MM.1S (cell line): ENCODE data around the gene KCNQ2.

Experiments used
- DNase-seq: peaks from one replicate; pipeline ENCODE4 v3.0.0-alpha.2; 2015
- H2AFZ ChIP-seq: fragments of 300-600 bp; sonication (generic); 2 replicates; pipeline ENCODE4 v1.6.0; 2016; ENCODE audit warnings: antibody characterized with exemption, low read length
- H3F3A ChIP-seq: fragments of 300-600 bp; sonication (generic); 2 replicates; pipeline ENCODE4 v1.6.1; 2016; ENCODE audit warnings: mild to moderate bottlenecking, antibody characterized with exemption, low read length, moderate library complexity, mixed read lengths; ENCODE audit not compliant: insufficient read depth
- H3K27ac ChIP-seq: fragments of 300-600 bp; sonication (generic); 2 replicates; pipeline ENCODE4 v1.5.1; 2016; ENCODE audit warnings: mild to moderate bottlenecking, low read length
- H3K27me3 ChIP-seq: fragments of 300-600 bp; sonication (generic); replicated peaks from 2 replicates; pipeline ENCODE4 v1.6.0; 2016; ENCODE audit warnings: low read length; ENCODE audit not compliant: insufficient read depth
- H3K36me3 ChIP-seq: fragments of 300-600 bp; sonication (generic); replicated peaks from 2 replicates; pipeline ENCODE4 v1.6.1; 2016; ENCODE audit warnings: mild to moderate bottlenecking, low read length, mixed read lengths; ENCODE audit not compliant: insufficient read depth
- H3K4me1 ChIP-seq: fragments of 300-600 bp; sonication (generic); 2 replicates; pipeline ENCODE4 v1.6.1; 2016; ENCODE audit warnings: low read length, mixed read lengths
- H3K4me2 ChIP-seq: fragments of 300-600 bp; sonication (generic); 2 replicates; pipeline ENCODE4 v1.6.0; 2016; ENCODE audit warnings: low read depth, low read length
- H3K4me3 ChIP-seq: fragments of 300-600 bp; sonication (generic); 2 replicates; pipeline ENCODE4 v1.5.1; 2016; ENCODE audit warnings: low read length, mixed read lengths
- H3K79me2 ChIP-seq: fragments of 300-600 bp; sonication (generic); 2 replicates; pipeline ENCODE4 v1.6.1; 2016; ENCODE audit warnings: mixed run types, low read length, mixed read lengths
- H3K9ac ChIP-seq: fragments of 300-600 bp; sonication (generic); 2 replicates; pipeline ENCODE4 v1.6.1; 2016; ENCODE audit warnings: low read length, mixed read lengths
- H3K9me2 ChIP-seq: fragments of 300-600 bp; sonication (generic); replicated peaks from 2 replicates; pipeline ENCODE4 v1.6.1; 2016; ENCODE audit warnings: mild to moderate bottlenecking, low read length, mixed read lengths; ENCODE audit not compliant: insufficient read depth
- H3K9me3 ChIP-seq: fragments of 300-600 bp; sonication (generic); replicated peaks from 2 replicates; pipeline ENCODE4 v1.6.1; 2016; ENCODE audit warnings: mild to moderate bottlenecking, low read length, mixed read lengths; ENCODE audit not compliant: insufficient read depth
- H4K20me1 ChIP-seq: fragments of 300-600 bp; sonication (generic); 2 replicates; pipeline ENCODE4 v1.6.1; 2016; ENCODE audit warnings: mild to moderate bottlenecking, low read length, moderate library complexity, mixed read lengths; ENCODE audit not compliant: insufficient read depth
- CTCF ChIP-seq: fragments of 300-600 bp; sonication (generic); IDR thresholded peaks from 2 replicates; pipeline ENCODE4 v1.5.1; 2016; ENCODE audit warnings: antibody characterized with exemption, low read length, mixed read lengths
- EZH2 ChIP-seq: fragments of 300-600 bp; sonication (generic); optimal IDR thresholded peaks from 2 replicates; pipeline ENCODE3; 2017; ENCODE audit warnings: low read depth, mild to moderate bottlenecking, antibody characterized with exemption, low read length, mixed read lengths
- EZH2phosphoT487 ChIP-seq: fragments of 300-600 bp; sonication (generic); IDR thresholded peaks from 2 replicates; pipeline ENCODE4 v1.6.1; 2018; ENCODE audit warnings: antibody characterized with exemption, low read length

The KCNQ2 gene

GRCh38 chr20:63351811-63352591, 120.5 kb downstream of the KCNQ2 start:
- no peak overlapping the region for H3K4me3 ChIP-seq
- H3K4me2 ChIP-seq = no peak overlapping the region
- TF ChIP-seq CTCF = no peak
- no peak for TF ChIP-seq EZH2
- no peak overlapping the region for H2AFZ ChIP-seq
- H3K36me3 ChIP-seq = no peaks in the 10 kb centered on the region
- no peak for DNase-seq
- H3K9me3 ChIP-seq = no peaks in the 10 kb centered on the region
- no peaks in the 10 kb centered on the region for H3K9me2 ChIP-seq
- no peaks in the 10 kb centered on the region for H3K79me2 ChIP-seq
- no peak overlapping the region for H3K9ac ChIP-seq
- no peak overlapping the region for H3K27ac ChIP-seq
- no peaks in the 10 kb centered on the region for H3F3A ChIP-seq
- H3K4me1 ChIP-seq = no peaks in the 10 kb centered on the region
- no peaks in the 10 kb centered on the region for H4K20me1 ChIP-seq
- peaks cover 36% of the 10 kb centered on the region for H3K27me3 ChIP-seq

- TF ChIP-seq EZH2phosphoT487 (no peak), CTCF (no peak), EZH2 (no peak)
- Histone ChIP-seq H4K20me1 (no peaks in the 10 kb centered on the region), H3K27me3 (peaks cover 40% of the 10 kb centered on the region), H3K9me2 (no peaks in the 10 kb centered on the region), H3K79me2 (no peaks in the 10 kb centered on the region), H3K36me3 (no peaks in the 10 kb centered on the region), H3F3A (no peaks in the 10 kb centered on the region), H3K27ac (no peak overlapping the region), H3K4me1 (no peaks in the 10 kb centered on the region), H3K9me3 (no peaks in the 10 kb centered on the region), H3K4me2 (no peak overlapping the region), H3K9ac (no peak overlapping the region), H2AFZ (no peak overlapping the region), H3K4me3 (no peak overlapping the region)
- DNase-seq = no peak
Observed at GRCh38 chr20:63351326-63351700, 121.1 kb downstream of the KCNQ2 start.

GRCh38 chr20:63350597-63351325, 121.7 kb downstream of the KCNQ2 start:
- H3K9me2 ChIP-seq = no peaks in the 10 kb centered on the region
- H3K27ac ChIP-seq = no peak overlapping the region
- DNase-seq = no peak
- no peak overlapping the region for H3K9ac ChIP-seq
- no peaks in the 10 kb centered on the region for H4K20me1 ChIP-seq
- no peaks in the 10 kb centered on the region for H3K36me3 ChIP-seq
- H3K4me1 ChIP-seq = no peaks in the 10 kb centered on the region
- H3K79me2 ChIP-seq = no peaks in the 10 kb centered on the region
- TF ChIP-seq CTCF (no peak), EZH2 (no peak), EZH2phosphoT487 (no peak)
- peaks cover 45% of the 10 kb centered on the region for H3K27me3 ChIP-seq
- no peak overlapping the region for H3K4me3 ChIP-seq
- H2AFZ ChIP-seq = no peak overlapping the region
- no peaks in the 10 kb centered on the region for H3F3A ChIP-seq
- H3K4me2 ChIP-seq = no peak overlapping the region
- H3K9me3 ChIP-seq = no peaks in the 10 kb centered on the region
